GM23248 (cell line): ENCODE measurements around the gene TRERF1.

Experiments
- EZH2 ChIP-seq: fragments of 200-600 bp; sonication (generic); IDR thresholded peaks from 2 replicates; pipeline ENCODE4 v1.6.1; 2018; ENCODE audit warnings: antibody characterized with exemption, mild to moderate bottlenecking; ENCODE audit not compliant: insufficient read depth, poor library complexity, severe bottlenecking
- EZH2phosphoT487 ChIP-seq: fragments of 200-600 bp; sonication (generic); IDR thresholded peaks from 2 replicates; pipeline ENCODE4 v1.6.1; 2018; ENCODE audit warnings: antibody characterized with exemption, moderate library complexity, mild to moderate bottlenecking, low read depth; ENCODE audit not compliant: insufficient read depth

- no peak for TF ChIP-seq EZH2
- no peak for TF ChIP-seq EZH2phosphoT487
Measured at GRCh38 chr6:42287756-42288155, 164.0 kb downstream of the TRERF1 start.
